ENCODE results near the gene SKIDA1. TPM values are rescaled to one million over a fixed set of nuclear protein-coding genes. Genes with fewer than 3 reads are reported as not detected.
A peak's percentile ranks its signal among the peaks of the same experiment; 100 is the strongest.

SKIDA1 gene
- total and polyA plus RNA-seq, 4 experiments from 2014 or later = 0.13 to 0.94 (median 0.56) TPM

DNA sequence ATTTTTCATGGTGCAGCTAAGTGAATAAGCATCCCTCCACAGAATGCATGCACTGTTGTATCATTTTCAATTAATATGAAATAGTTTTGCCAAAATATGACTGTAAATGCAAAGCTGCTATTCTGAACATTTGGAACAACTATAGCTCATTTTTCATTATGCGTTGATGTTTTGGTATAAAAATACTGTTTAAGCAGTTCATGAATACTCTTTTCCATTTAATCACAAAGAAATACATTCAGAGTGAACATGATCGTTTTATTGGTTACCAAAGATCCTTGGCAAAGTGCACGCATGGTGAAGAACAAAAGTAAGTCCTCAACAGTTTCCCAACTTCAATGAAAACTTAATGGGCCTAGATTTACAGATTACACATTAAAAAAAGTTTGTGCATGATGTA lies 33.1 kb downstream of the SKIDA1 start:
- ChIA-PET CTCF (ENCODE audit: partially characterized antibody) (interaction anchor here (0.9 kb wide), 1 partner anchor 1497 kb away, joined by 3 read pairs; no protein-coding TSS in a partner anchor), POLR2A (ENCODE audit: partially characterized antibody) (interaction anchor here (0.5 kb wide), 1 partner anchor 10 kb away, joined by 3 read pairs; no protein-coding TSS in a partner anchor)
- Mint-ChIP-seq H3K9me3 (peaks cover 0 to 2% (median 0%) of the 10 kb centered on the region in 8 donors), H3K27me3 (peaks cover 31 to 41% of the 10 kb centered on the region in 2 donors), H3K4me3 (peak overlapping the region in 1 of 8 donors; percentile 5), H3K4me1 (peaks cover 10 to 21% (median 14%) of the 10 kb centered on the region in 4 donors), H3K36me3 (no peaks in the 10 kb centered on the region), H3K27ac (no peak overlapping the region)
- Histone ChIP-seq H3K4me1 (ENCODE audit: insufficient read depth, low read length) (peaks cover 24% of the 10 kb centered on the region), H3K27me3 (ENCODE audit: insufficient read depth, low read length) (peaks cover 33% of the 10 kb centered on the region), H3K36me3 (ENCODE audit: insufficient read depth, low read length) (no peaks in the 10 kb centered on the region), H3K4me3 (ENCODE audit: low read length in 2 of 2) (no peak overlapping the region), H3K27ac (ENCODE audit: low read depth, low read length) (no peak overlapping the region), H3K9me3 (ENCODE audit: control insufficient read depth in 1 of 2, low read length in 2 of 2) (no peaks in the 10 kb centered on the region)
- intact Hi-C loops (cut with micrococcal nuclease) = loop anchor here (10.0 kb wide), 2 partner anchors 942 to 1602 kb away; partner anchors contain the start of gene MSRB2
- DNase-seq = no peak

DNA sequence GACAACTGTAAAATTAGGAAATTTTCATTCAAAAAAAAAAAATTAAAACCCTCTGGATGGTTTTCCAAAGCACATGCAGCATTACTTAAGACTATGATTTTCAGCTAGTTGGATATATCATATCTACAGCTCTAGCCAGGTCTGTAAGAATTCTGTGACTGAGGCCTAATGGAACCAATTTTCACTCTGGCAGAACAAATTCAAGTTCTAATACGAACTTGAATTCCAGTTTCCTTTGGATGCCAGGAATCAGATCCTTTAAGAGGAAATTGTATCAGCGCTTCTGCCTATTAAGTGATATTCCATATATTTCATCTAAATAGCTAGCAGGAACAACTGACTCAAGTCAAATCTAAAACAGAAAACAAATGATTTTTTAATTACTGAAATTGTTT lies 34.8 kb downstream of the SKIDA1 start:
- ChIA-PET POLR2A (ENCODE audit: partially characterized antibody) (interaction anchor here (0.6 kb wide), 1 partner anchor 893 kb away, joined by 3 read pairs; no protein-coding TSS in a partner anchor), CTCF (ENCODE audit: partially characterized antibody) (no interaction called here)
- no peak overlapping the region for H3K4me3 Mint-ChIP-seq
- Histone ChIP-seq H3K4me3 (ENCODE audit: low read length in 2 of 2) (no peak overlapping the region), H3K9me3 (ENCODE audit: control insufficient read depth in 1 of 2, low read length in 2 of 2) (no peaks in the 10 kb centered on the region), H3K27me3 (ENCODE audit: insufficient read depth, low read length) (peaks cover 24% of the 10 kb centered on the region), H3K36me3 (ENCODE audit: insufficient read depth, low read length) (no peaks in the 10 kb centered on the region), H3K27ac (ENCODE audit: low read depth, low read length) (no peak overlapping the region), H3K4me1 (ENCODE audit: insufficient read depth, low read length) (peaks cover 16% of the 10 kb centered on the region)
- peaks cover 28 to 38% of the 10 kb centered on the region in 2 donors for H3K27me3 Mint-ChIP-seq
- H3K4me1 Mint-ChIP-seq = peaks cover 7 to 14% (median 11%) of the 10 kb centered on the region in 4 donors
- no peak for DNase-seq
- intact Hi-C loops (cut with micrococcal nuclease) = loop anchor here (10.0 kb wide), 2 partner anchors 944 to 1604 kb away; partner anchors contain the start of gene MSRB2
- no peaks in the 10 kb centered on the region for H3K36me3 Mint-ChIP-seq
- H3K9me3 Mint-ChIP-seq = peaks cover 0 to 2% (median 0%) of the 10 kb centered on the region in 8 donors
- no peak overlapping the region for H3K27ac Mint-ChIP-seq

GRCh38 chr10:21490028-21490710 lies 35.3 kb downstream of the SKIDA1 start:
- ChIA-PET POLR2A (ENCODE audit: partially characterized antibody) (interaction anchor here (0.6 kb wide), 1 partner anchor 894 kb away, joined by 3 read pairs; no protein-coding TSS in a partner anchor), CTCF (ENCODE audit: partially characterized antibody) (no interaction called here)
- Mint-ChIP-seq H3K36me3 (no peaks in the 10 kb centered on the region), H3K27me3 (peaks cover 24 to 33% of the 10 kb centered on the region in 2 donors), H3K9me3 (no peaks in the 10 kb centered on the region), H3K27ac (no peak overlapping the region), H3K4me1 (peaks cover 4 to 9% (median 7%) of the 10 kb centered on the region in 4 donors), H3K4me3 (no peak overlapping the region)
- peaks cover 22% of the 10 kb centered on the region for H3K27me3 ChIP-seq (ENCODE audit: insufficient read depth, low read length)
- intact Hi-C loops (cut with micrococcal nuclease) = loop anchor here (10.0 kb wide), 2 partner anchors 945 to 1605 kb away; partner anchors contain the start of gene MSRB2
- H3K36me3 ChIP-seq (ENCODE audit: insufficient read depth, low read length) = no peaks in the 10 kb centered on the region
- H3K4me3 ChIP-seq (ENCODE audit: low read length in 2 of 2) = no peak overlapping the region
- no peaks in the 10 kb centered on the region for H3K9me3 ChIP-seq (ENCODE audit: control insufficient read depth in 1 of 2, low read length in 2 of 2)
- H3K4me1 ChIP-seq (ENCODE audit: insufficient read depth, low read length) = peaks cover 12% of the 10 kb centered on the region
- H3K27ac ChIP-seq (ENCODE audit: low read depth, low read length) = no peak overlapping the region
- no peak for DNase-seq

DNA sequence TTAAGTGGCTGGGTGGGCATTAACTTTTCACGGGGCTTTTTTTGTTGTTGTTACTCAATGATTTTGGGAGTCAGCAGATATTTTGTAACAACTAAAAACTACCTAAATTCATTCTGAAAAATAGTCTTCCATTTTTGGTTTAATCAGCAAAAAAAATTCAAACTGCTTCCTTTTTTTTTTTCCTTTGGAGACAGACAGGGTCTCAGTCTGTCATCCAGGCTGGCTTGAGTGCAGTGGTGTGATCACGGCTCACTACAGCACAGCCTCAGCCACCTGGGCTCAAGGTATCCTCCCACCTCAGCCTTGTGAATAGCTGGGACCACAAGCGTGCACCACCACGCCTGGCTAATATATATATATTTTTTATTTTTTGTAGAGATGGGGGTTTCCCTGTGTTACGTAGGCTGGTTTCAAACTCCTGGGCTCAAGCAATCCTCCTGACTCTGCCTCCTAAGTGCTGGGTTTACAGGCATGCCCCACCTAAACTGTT lies 36.5 kb downstream of the SKIDA1 start:
- intact Hi-C loops (cut with micrococcal nuclease) = no loop called here

GRCh38 chr10:21488246-21488956 lies 37.1 kb downstream of the SKIDA1 start:
- no peak for DNase-seq
- H3K4me3 Mint-ChIP-seq = no peak overlapping the region
- ChIA-PET CTCF (ENCODE audit: partially characterized antibody) (no interaction called here), POLR2A (ENCODE audit: partially characterized antibody) (no interaction called here)
- Histone ChIP-seq H3K9me3 (ENCODE audit: control insufficient read depth in 1 of 2, low read length in 2 of 2) (no peaks in the 10 kb centered on the region), H3K27ac (ENCODE audit: low read depth, low read length) (no peak overlapping the region), H3K36me3 (ENCODE audit: insufficient read depth, low read length) (no peaks in the 10 kb centered on the region), H3K4me3 (ENCODE audit: low read length in 2 of 2) (no peak overlapping the region), H3K4me1 (ENCODE audit: insufficient read depth, low read length) (no peaks in the 10 kb centered on the region), H3K27me3 (ENCODE audit: insufficient read depth, low read length) (peaks cover 4% of the 10 kb centered on the region)
- peaks cover 15 to 23% of the 10 kb centered on the region in 2 donors for H3K27me3 Mint-ChIP-seq
- intact Hi-C loops (cut with micrococcal nuclease) = no loop called here
- H3K36me3 Mint-ChIP-seq = no peaks in the 10 kb centered on the region
- H3K27ac Mint-ChIP-seq = no peak overlapping the region
- no peaks in the 10 kb centered on the region for H3K4me1 Mint-ChIP-seq
- no peaks in the 10 kb centered on the region for H3K9me3 Mint-ChIP-seq

More for the DNA sequence above, 36.5 kb downstream of the SKIDA1 start:
- no peaks in the 10 kb centered on the region for H3K9me3 Mint-ChIP-seq
- ChIA-PET POLR2A (ENCODE audit: partially characterized antibody) (no interaction called here), CTCF (ENCODE audit: partially characterized antibody) (no interaction called here)
- H3K36me3 Mint-ChIP-seq = no peaks in the 10 kb centered on the region
- H3K36me3 ChIP-seq (ENCODE audit: insufficient read depth, low read length) = no peaks in the 10 kb centered on the region
- H3K4me1 Mint-ChIP-seq = peaks cover 0 to 3% (median 1%) of the 10 kb centered on the region in 4 donors
- H3K27ac Mint-ChIP-seq = no peak overlapping the region
- H3K4me1 ChIP-seq (ENCODE audit: insufficient read depth, low read length) = peaks cover under 1% of the 10 kb centered on the region
- peaks cover 10% of the 10 kb centered on the region for H3K27me3 ChIP-seq (ENCODE audit: insufficient read depth, low read length)
- H3K27ac ChIP-seq (ENCODE audit: low read depth, low read length) = no peak overlapping the region
- H3K9me3 ChIP-seq (ENCODE audit: control insufficient read depth in 1 of 2, low read length in 2 of 2) = no peaks in the 10 kb centered on the region
- H3K4me3 ChIP-seq (ENCODE audit: low read length in 2 of 2) = no peak overlapping the region
- H3K4me3 Mint-ChIP-seq = no peak overlapping the region
- peaks cover 20 to 28% of the 10 kb centered on the region in 2 donors for H3K27me3 Mint-ChIP-seq
- no peak for DNase-seq

- Histone ChIP-seq H3K27me3 (ENCODE audit: insufficient read depth, low read length) (no peaks in the 10 kb centered on the region), H3K9me3 (ENCODE audit: control insufficient read depth in 1 of 2, low read length in 2 of 2) (no peaks in the 10 kb centered on the region), H3K36me3 (ENCODE audit: insufficient read depth, low read length) (no peaks in the 10 kb centered on the region), H3K4me1 (ENCODE audit: insufficient read depth, low read length) (no peaks in the 10 kb centered on the region), H3K4me3 (ENCODE audit: low read length in 2 of 2) (no peak overlapping the region), H3K27ac (ENCODE audit: low read depth, low read length) (no peak overlapping the region)
- ChIA-PET POLR2A (ENCODE audit: partially characterized antibody) (no interaction called here), CTCF (ENCODE audit: partially characterized antibody) (interaction anchor here (1.1 kb wide), 1 partner anchor 8 kb away, joined by 3 read pairs; no protein-coding TSS in a partner anchor)
- H3K4me3 Mint-ChIP-seq = no peak overlapping the region
- H3K9me3 Mint-ChIP-seq = no peaks in the 10 kb centered on the region
- H3K36me3 Mint-ChIP-seq = no peaks in the 10 kb centered on the region
- H3K27ac Mint-ChIP-seq = no peak overlapping the region
- intact Hi-C loops (cut with micrococcal nuclease) = no loop called here
- H3K4me1 Mint-ChIP-seq = no peaks in the 10 kb centered on the region
- peaks cover 14 to 22% of the 10 kb centered on the region in 2 donors for H3K27me3 Mint-ChIP-seq
- DNase-seq = no peak
These were observed 37.9 kb downstream of the SKIDA1 start for GRCh38 chr10:21487416-21488180.
